ENCODE data around the gene FAM234A. TPM values are rescaled to one million over a fixed set of nuclear protein-coding genes. Genes with fewer than 3 reads are reported as not detected.

FAM234A gene
- total RNA-seq, 2 donors from 2014 or later, result 141 to 227 TPM

Other genes starting within 250 kb of the FAM234A start
- 1 to 10 TPM; 4.0 TPM for gene POLR3K, start 181.2 kb upstream of the FAM234A start, total RNA-seq
- gene SNRNP25, start 181.0 kb upstream of the FAM234A start, total RNA-seq, result 10 to 100 TPM; 47.1 to 78.3 TPM
- gene RHBDF1, start 162.2 kb upstream of the FAM234A start, total RNA-seq, result 10 to 100 TPM; 12.0 to 25.4 TPM
- 10 to 100 TPM; 47.7 to 84.0 TPM for gene MPG, start 156.6 kb upstream of the FAM234A start, total RNA-seq
- 10 to 100 TPM; 10.8 to 22.2 TPM for gene NPRL3, start 96.1 kb upstream of the FAM234A start, total RNA-seq
- not detected for gene HBZ, start 82.2 kb upstream of the FAM234A start, total RNA-seq
- 1 to 10 TPM in 1 of 2 donors, not detected in 1; 1.2 TPM for gene HBM, start 68.8 kb upstream of the FAM234A start, total RNA-seq
- gene HBA2, start 61.9 kb upstream of the FAM234A start, total RNA-seq, result 1,000 to 10,000 TPM; 2,977 to 3,226 TPM
- gene HBA1, start 58.1 kb upstream of the FAM234A start, total RNA-seq, result 1,000 to 10,000 TPM; 1,094 to 1,137 TPM
- gene HBQ1, start 54.4 kb upstream of the FAM234A start, total RNA-seq, result 1 to 10 TPM; 2.1 to 2.8 TPM
- gene LUC7L, start 5.4 kb upstream of the FAM234A start, total RNA-seq, result 10 to 100 TPM; 18.3 to 20.2 TPM
- gene RGS11, start 41.1 kb downstream of the FAM234A start, total RNA-seq, result 1 to 10 TPM; 8.3 to 9.0 TPM
- gene ARHGDIG, start 45.8 kb downstream of the FAM234A start, total RNA-seq, result 1 to 10 TPM; 5.9 to 6.8 TPM
- 1 to 10 TPM in 1 of 2 donors, under 1 TPM in 1; 0.52 to 5.4 TPM for gene PDIA2, start 48.3 kb downstream of the FAM234A start, total RNA-seq
- 10 to 100 TPM; 12.9 to 19.4 TPM for gene AXIN1, start 117.9 kb downstream of the FAM234A start, total RNA-seq
- 10 to 100 TPM; 89.0 to 90.3 TPM for gene MRPL28, start 135.7 kb downstream of the FAM234A start, total RNA-seq
- 10 to 100 TPM; 34.0 to 41.1 TPM for gene PGAP6, start 147.2 kb downstream of the FAM234A start, total RNA-seq
- gene NME4, start 162.4 kb downstream of the FAM234A start, total RNA-seq, result 10 to 100 TPM; 45.4 to 45.8 TPM
- gene DECR2, start 167.1 kb downstream of the FAM234A start, total RNA-seq, result 10 to 100 TPM; 10.6 to 18.7 TPM
- 10 to 100 TPM; 19.9 to 43.8 TPM for gene RAB11FIP3, start 190.8 kb downstream of the FAM234A start, total RNA-seq